Thoracic aorta (tissue), 2 donors: ENCODE data around the gene ATG16L1. TPM values are rescaled to one million over a fixed set of nuclear protein-coding genes. Genes with fewer than 3 reads are reported as not detected.

Experiments used
- ATAC-seq: fragments of 150-250 bp; one replicate; pipeline ENCODE4 v1.8.0; 2017; ENCODE audit warnings: low read depth; ENCODE audit not compliant: insufficient number of reproducible peaks, low FRiP score
- DNase-seq: peaks from one replicate; pipeline ENCODE4 v3.0.0-alpha.2; 2020; ENCODE audit warnings: low spot score
- H3K27ac ChIP-seq, 2 donors: fragments of 200-600 bp; sonication (generic); 1 replicate in 1 of 2; 2 replicates in 1 of 2; pipeline ENCODE4 v1.5.1; 2016; ENCODE audit warnings: mild to moderate bottlenecking in 2 of 2, moderate library complexity in 2 of 2
- H3K27me3 ChIP-seq: fragments of 200-600 bp; sonication (generic); replicated peaks from 2 replicates; pipeline ENCODE4 v1.6.0; 2016; ENCODE audit warnings: mild to moderate bottlenecking; ENCODE audit not compliant: insufficient read depth
- H3K36me3 ChIP-seq: fragments of 200-600 bp; sonication (generic); one replicate; pipeline ENCODE4 v1.5.1; 2016
- H3K4me1 ChIP-seq, 2 donors: fragments of 200-600 bp; sonication (generic); 1 replicate in 1 of 2; 2 replicates in 1 of 2; pipeline versions ENCODE4 v1.5.1 to v1.6.0; 2016; ENCODE audit warnings: low read depth in 2 of 2, mild to moderate bottlenecking in 1 of 2; ENCODE audit not compliant: control insufficient read depth in 1 of 2
- H3K4me3 ChIP-seq: fragments of 200-600 bp; sonication (generic); 2 replicates; pipeline ENCODE4 v1.5.1; 2016; ENCODE audit warnings: mild to moderate bottlenecking
- H3K9me3 ChIP-seq: fragments of 200-600 bp; sonication (generic); 2 replicates; pipeline ENCODE4 v1.5.1; 2016
- total RNA-seq, 2 donors: library from RNA; depleted of rRNA; stranded (reverse); fragments of >200 nt; gene quantifications; one replicate each; pipeline versions ENCODE4 v1.1.0 to v1.2.3, GENCODE V29; 2016
- TF ChIP-seq, protein P1 (sequence below): fragments of 200-600 bp; sonication (generic); IDR thresholded peaks from one replicate; pipeline ENCODE4 v1.5.1; 2019; ENCODE audit warnings: antibody characterized with exemption

Gene ATG16L1
- total RNA-seq, 2 donors from 2014 or later: 21.8 to 63.2 TPM

DNA sequence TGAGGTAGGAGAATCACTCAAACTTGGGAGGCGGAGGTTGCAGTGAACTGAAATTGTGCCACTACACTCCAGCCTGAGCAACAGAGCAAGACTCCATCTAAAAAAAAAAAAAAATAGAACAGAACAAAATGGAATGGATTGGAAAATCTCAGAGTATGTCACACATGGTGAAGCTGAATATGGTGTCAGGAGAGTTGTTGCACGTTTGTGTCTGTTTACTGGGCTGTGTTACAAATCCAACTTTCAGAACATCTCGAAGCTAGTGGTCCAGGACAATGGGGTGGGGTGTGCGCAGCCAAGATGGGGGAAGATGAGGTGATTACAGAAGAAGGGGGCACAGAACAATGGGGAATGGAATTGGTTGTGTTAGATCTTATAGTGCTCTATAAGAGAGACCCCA, 73.8 kb downstream of the ATG16L1 start:
- H3K27me3 ChIP-seq: no peaks in the 10 kb centered on the region

GRCh38 chr2:233325814-233326213, 74.3 kb downstream of the ATG16L1 start:
- Histone ChIP-seq H3K27ac (no peak overlapping the region), H3K9me3 (no peaks in the 10 kb centered on the region), H3K36me3 (no peaks in the 10 kb centered on the region), H3K27me3 (no peaks in the 10 kb centered on the region), H3K4me1 (no peaks in the 10 kb centered on the region), H3K4me3 (no peak overlapping the region)
- TF ChIP-seq, protein P1, sequence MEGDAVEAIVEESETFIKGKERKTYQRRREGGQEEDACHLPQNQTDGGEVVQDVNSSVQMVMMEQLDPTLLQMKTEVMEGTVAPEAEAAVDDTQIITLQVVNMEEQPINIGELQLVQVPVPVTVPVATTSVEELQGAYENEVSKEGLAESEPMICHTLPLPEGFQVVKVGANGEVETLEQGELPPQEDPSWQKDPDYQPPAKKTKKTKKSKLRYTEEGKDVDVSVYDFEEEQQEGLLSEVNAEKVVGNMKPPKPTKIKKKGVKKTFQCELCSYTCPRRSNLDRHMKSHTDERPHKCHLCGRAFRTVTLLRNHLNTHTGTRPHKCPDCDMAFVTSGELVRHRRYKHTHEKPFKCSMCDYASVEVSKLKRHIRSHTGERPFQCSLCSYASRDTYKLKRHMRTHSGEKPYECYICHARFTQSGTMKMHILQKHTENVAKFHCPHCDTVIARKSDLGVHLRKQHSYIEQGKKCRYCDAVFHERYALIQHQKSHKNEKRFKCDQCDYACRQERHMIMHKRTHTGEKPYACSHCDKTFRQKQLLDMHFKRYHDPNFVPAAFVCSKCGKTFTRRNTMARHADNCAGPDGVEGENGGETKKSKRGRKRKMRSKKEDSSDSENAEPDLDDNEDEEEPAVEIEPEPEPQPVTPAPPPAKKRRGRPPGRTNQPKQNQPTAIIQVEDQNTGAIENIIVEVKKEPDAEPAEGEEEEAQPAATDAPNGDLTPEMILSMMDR: no peak
- ATAC-seq: no peak
- no peak for DNase-seq

More for the DNA sequence above, 73.8 kb downstream of the ATG16L1 start:
- no peaks in the 10 kb centered on the region for H3K36me3 ChIP-seq
- H3K4me3 ChIP-seq: no peak overlapping the region
- no peaks in the 10 kb centered on the region for H3K9me3 ChIP-seq
- ATAC-seq (no peak), DNase-seq (no peak)
- no peaks in the 10 kb centered on the region for H3K4me1 ChIP-seq
- H3K27ac ChIP-seq: no peak overlapping the region
- TF ChIP-seq, protein P1: no peak

DNA sequence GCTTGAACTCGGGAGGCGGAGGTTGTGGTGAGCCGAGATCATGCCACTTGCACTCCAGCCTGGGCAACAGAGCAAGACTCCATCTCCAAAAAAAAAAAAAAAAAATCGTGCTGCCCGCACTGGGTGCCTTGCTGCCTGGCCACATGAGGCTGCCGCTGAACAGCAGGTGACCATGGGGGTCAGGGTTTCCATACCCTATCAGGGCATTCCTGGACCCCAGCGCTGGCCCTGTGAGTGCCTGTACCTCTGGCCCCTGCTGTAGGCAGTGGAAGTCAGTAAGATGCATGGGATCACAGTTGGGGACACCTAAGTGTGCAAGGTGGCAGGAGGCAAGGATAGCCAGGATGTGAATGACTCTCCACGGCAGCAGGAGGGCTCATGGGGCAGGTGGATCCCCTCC, 75.0 kb downstream of the ATG16L1 start:
- Histone ChIP-seq H3K4me3 (no peak overlapping the region), H3K27me3 (no peaks in the 10 kb centered on the region), H3K9me3 (no peaks in the 10 kb centered on the region), H3K4me1 (no peaks in the 10 kb centered on the region), H3K27ac (no peak overlapping the region), H3K36me3 (no peaks in the 10 kb centered on the region)
- DNase-seq (no peak), ATAC-seq (no peak)
- TF ChIP-seq, protein P1: no peak

DNA sequence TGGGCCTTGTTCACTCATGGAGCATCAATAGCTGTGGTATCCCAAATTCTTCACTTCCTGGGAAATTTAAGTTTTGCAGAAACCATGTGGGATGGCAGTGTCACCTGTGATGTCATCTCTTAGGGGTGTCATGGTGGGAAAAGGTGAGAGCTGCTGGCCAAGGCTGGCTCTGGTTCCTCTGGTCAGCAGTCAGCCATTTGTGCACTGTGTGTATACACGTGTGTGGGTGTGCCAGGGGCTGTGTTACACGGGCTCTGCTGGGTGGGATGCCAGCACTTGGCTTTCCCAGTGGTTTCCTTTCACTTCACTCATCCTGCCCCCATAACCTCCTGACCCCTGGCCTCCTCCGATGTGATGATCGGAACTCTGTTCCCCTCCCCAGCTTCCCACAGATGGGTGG, 77.4 kb downstream of the ATG16L1 start:
- no peak overlapping the region for H3K27ac ChIP-seq
- no peaks in the 10 kb centered on the region for H3K9me3 ChIP-seq
- DNase-seq (no peak), ATAC-seq (no peak)
- TF ChIP-seq, protein P1: no peak
- no peaks in the 10 kb centered on the region for H3K4me1 ChIP-seq
- H3K4me3 ChIP-seq: no peak overlapping the region
- no peaks in the 10 kb centered on the region for H3K36me3 ChIP-seq
- no peaks in the 10 kb centered on the region for H3K27me3 ChIP-seq

- TF ChIP-seq, protein P1: no peak
- Histone ChIP-seq H3K4me3 (no peak overlapping the region), H3K9me3 (no peaks in the 10 kb centered on the region), H3K27ac (no peak overlapping the region), H3K27me3 (no peaks in the 10 kb centered on the region), H3K4me1 (no peaks in the 10 kb centered on the region), H3K36me3 (no peaks in the 10 kb centered on the region)
- ATAC-seq (no peak), DNase-seq (no peak)
These were observed 78.1 kb downstream of the ATG16L1 start for GRCh38 chr2:233329489-233330135.
